Measurements from ENCODE around the gene ANO1.

The ANO1 gene

GRCh38 chr11:70226183-70226582 is 148.1 kb downstream of the ANO1 start:
- DNase-seq, result no peak

- DNase-seq, result peak; percentile 8
Measured at GRCh38 chr11:70226967-70227366, 148.8 kb downstream of the ANO1 start.

- no peak for DNase-seq
Measured at GRCh38 chr11:70229737-70230136, 151.6 kb downstream of the ANO1 start.

- no peak for DNase-seq
Measured at GRCh38 chr11:70230151-70230839, 152.2 kb downstream of the ANO1 start.

- DNase-seq, result no peak
Measured at GRCh38 chr11:70230840-70231710, 153.0 kb downstream of the ANO1 start.

- DNase-seq, result no peak
Measured at GRCh38 chr11:70233034-70233433, 154.9 kb downstream of the ANO1 start.

- DNase-seq, result no peak
Measured at GRCh38 chr11:70233511-70233934, 155.4 kb downstream of the ANO1 start.

- no peak for DNase-seq
Measured at GRCh38 chr11:70233962-70234361, 155.8 kb downstream of the ANO1 start.
